NB4 (cell line): ENCODE results near the gene ARID3B.

ENCODE experiments used
- POLR2A ChIP-seq: IDR thresholded peaks from 2 replicates; pipeline ENCODE4 v1.6.1; 2011; ENCODE audit warnings: mild to moderate bottlenecking; ENCODE audit not compliant: insufficient read length; ENCODE audit errors: extremely low read depth
- TF ChIP-seq, protein P1 (sequence below): IDR thresholded peaks from one replicate; pipeline ENCODE4 v1.5.1; 2012; ENCODE audit warnings: low read depth, low read length
- TF ChIP-seq, protein P2 (sequence below): IDR thresholded peaks from 2 replicates; pipeline ENCODE4 v1.6.1; 2011; ENCODE audit warnings: low read depth, low read length

DNA sequence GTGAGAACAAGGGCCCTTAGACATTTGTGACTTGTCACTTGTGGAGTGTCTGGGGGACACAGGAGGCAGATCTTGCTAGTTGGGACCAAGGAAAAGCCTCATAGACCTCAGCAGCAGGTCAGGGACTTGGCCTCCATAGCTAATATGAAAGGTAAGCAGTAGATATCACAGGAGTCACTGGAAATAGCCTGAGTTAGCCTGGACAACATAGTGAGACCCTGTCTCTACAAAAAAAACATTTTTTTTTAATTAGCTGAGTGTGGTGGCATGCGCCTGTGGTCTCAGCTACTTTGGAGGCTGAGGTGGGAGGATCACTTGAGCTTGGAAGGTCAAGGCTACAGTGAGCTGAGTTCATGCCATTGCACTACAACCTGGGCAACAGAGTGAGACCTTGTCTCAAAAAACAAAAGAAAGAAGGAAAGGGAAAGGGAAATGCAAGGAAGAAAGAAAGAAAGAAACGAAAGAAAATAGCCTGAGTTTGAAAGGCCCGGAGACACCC is 37.5 kb downstream of the ARID3B start:
- TF ChIP-seq POLR2A, result no peak
- TF ChIP-seq, protein P1, sequence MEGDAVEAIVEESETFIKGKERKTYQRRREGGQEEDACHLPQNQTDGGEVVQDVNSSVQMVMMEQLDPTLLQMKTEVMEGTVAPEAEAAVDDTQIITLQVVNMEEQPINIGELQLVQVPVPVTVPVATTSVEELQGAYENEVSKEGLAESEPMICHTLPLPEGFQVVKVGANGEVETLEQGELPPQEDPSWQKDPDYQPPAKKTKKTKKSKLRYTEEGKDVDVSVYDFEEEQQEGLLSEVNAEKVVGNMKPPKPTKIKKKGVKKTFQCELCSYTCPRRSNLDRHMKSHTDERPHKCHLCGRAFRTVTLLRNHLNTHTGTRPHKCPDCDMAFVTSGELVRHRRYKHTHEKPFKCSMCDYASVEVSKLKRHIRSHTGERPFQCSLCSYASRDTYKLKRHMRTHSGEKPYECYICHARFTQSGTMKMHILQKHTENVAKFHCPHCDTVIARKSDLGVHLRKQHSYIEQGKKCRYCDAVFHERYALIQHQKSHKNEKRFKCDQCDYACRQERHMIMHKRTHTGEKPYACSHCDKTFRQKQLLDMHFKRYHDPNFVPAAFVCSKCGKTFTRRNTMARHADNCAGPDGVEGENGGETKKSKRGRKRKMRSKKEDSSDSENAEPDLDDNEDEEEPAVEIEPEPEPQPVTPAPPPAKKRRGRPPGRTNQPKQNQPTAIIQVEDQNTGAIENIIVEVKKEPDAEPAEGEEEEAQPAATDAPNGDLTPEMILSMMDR, result no peak
- TF ChIP-seq, protein P2, sequence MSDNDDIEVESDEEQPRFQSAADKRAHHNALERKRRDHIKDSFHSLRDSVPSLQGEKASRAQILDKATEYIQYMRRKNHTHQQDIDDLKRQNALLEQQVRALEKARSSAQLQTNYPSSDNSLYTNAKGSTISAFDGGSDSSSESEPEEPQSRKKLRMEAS, result no peak
